NCI-H2107 treated with DMSO at 0.1 percent for 48 hours (cell line): Measurements from ENCODE around the gene ATAD3B.
"Not testable (repeated sequence)": the region's sequence is repeated elsewhere in the genome, so short reads cannot be mapped to it uniquely, and the experiment has no call there.

Experiments
- DNase-seq: peaks from one replicate; lab custom pipeline; 2025; ENCODE audit not compliant: unreplicated experiment; lab: John Stamatoyannopoulos, UW

Gene ATAD3B

GRCh38 chr1:1450616-1451015 is 20.9 kb upstream of the ATAD3B start:
- not testable (repeated sequence) for DNase-seq

GRCh38 chr1:1451696-1452364 is 19.7 kb upstream of the ATAD3B start:
- DNase-seq: no peak

- DNase-seq: not testable (repeated sequence)
Measured at GRCh38 chr1:1452365-1452739, 19.2 kb upstream of the ATAD3B start.

- DNase-seq: no peak
Measured at GRCh38 chr1:1452882-1453281, 18.7 kb upstream of the ATAD3B start.

- not testable (repeated sequence) for DNase-seq
Measured at GRCh38 chr1:1454286-1455056, 17.1 kb upstream of the ATAD3B start.

- DNase-seq: no peak
Measured at GRCh38 chr1:1455366-1455884, 16.1 kb upstream of the ATAD3B start.

GRCh38 chr1:1455934-1456333 is 15.6 kb upstream of the ATAD3B start:
- DNase-seq: not testable (repeated sequence)

- not testable (repeated sequence) for DNase-seq
Measured at GRCh38 chr1:1456683-1457255, 14.8 kb upstream of the ATAD3B start.

- not testable (repeated sequence) for DNase-seq
Measured at GRCh38 chr1:1459156-1459555, 12.4 kb upstream of the ATAD3B start.

- not testable (repeated sequence) for DNase-seq
Measured at GRCh38 chr1:1459711-1460110, 11.9 kb upstream of the ATAD3B start.

- DNase-seq: no peak
Measured at GRCh38 chr1:1460540-1461130, 10.9 kb upstream of the ATAD3B start.

- DNase-seq: no peak
Measured at GRCh38 chr1:1461721-1462317, 9.7 kb upstream of the ATAD3B start.

- DNase-seq: no peak
Measured at GRCh38 chr1:1462318-1462966, 9.1 kb upstream of the ATAD3B start.

GRCh38 chr1:1463312-1463711 is 8.3 kb upstream of the ATAD3B start:
- no peak for DNase-seq

- DNase-seq: not testable (repeated sequence)
Measured at GRCh38 chr1:1468196-1468985, 3.2 kb upstream of the ATAD3B start.

- no peak for DNase-seq
Measured at GRCh38 chr1:1470626-1471388, 758 bp upstream of the ATAD3B start.

- DNase-seq: not testable (repeated sequence)
Measured at GRCh38 chr1:1472053-1472876, 700 bp downstream of the ATAD3B start.

GRCh38 chr1:1476011-1476410 is 4.4 kb downstream of the ATAD3B start:
- not testable (repeated sequence) for DNase-seq
